H1 (cell line): ENCODE data around the gene GIPC1. TPM values are rescaled to one million over a fixed set of nuclear protein-coding genes. Genes with fewer than 3 reads are reported as not detected.

Source experiments
- CTCF ChIA-PET: fragments of 300-600 bp; sonication (Branson Sonifier 250); formaldehyde crosslinking; loops from one replicate; lab custom pipeline; 2021; ENCODE audit not compliant: partially characterized antibody; lab: Charles Lee
- POLR2A ChIA-PET: fragments of 300-600 bp; sonication (Branson Sonifier 250); formaldehyde crosslinking; loops from one replicate; lab custom pipeline; 2021; ENCODE audit warnings: inconsistent platforms; ENCODE audit not compliant: partially characterized antibody; lab: Charles Lee
- DNase-seq, 2 experiments: peaks; one replicate each; pipeline versions ENCODE4 v3.0.0 to v3.0.0-alpha.2; 2010 to 2022; ENCODE audit warnings: low spot score in 2 of 2, low read depth in 1 of 2, mixed read lengths in 1 of 2
- FAIRE-seq: peaks from 2 replicates; lab custom pipeline; 2011; peaks lifted over from hg19 to GRCh38; lab: Jason Lieb, UNC
- H2AFZ ChIP-seq: 2 replicates; pipeline ENCODE4 v1.8.1; 2012; ENCODE audit warnings: low read length, inconsistent platforms
- H2AK5ac ChIP-seq: 2 replicates; pipeline ENCODE4 v1.6.1; 2013; ENCODE audit warnings: low read depth, low read length
- H2BK120ac ChIP-seq: replicated peaks from 2 replicates; pipeline ENCODE3; 2013; ENCODE audit warnings: low read depth, low read length, inconsistent platforms
- H2BK12ac ChIP-seq: 2 replicates; pipeline ENCODE4 v1.6.1; 2013; ENCODE audit warnings: low read depth, low read length
- H2BK15ac ChIP-seq: 2 replicates; pipeline ENCODE4 v1.6.1; 2013; ENCODE audit warnings: low read length
- H2BK20ac ChIP-seq: 2 replicates; pipeline ENCODE4 v1.6.1; 2013; ENCODE audit warnings: low read length
- H2BK5ac ChIP-seq: 2 replicates; pipeline ENCODE4 v1.6.1; 2013; ENCODE audit warnings: low read depth, low read length
- H3K14ac ChIP-seq: 2 replicates; pipeline ENCODE4 v1.6.1; 2013; ENCODE audit warnings: inconsistent platforms; ENCODE audit not compliant: insufficient read length
- H3K18ac ChIP-seq: 2 replicates; pipeline ENCODE4 v1.6.1; 2013; ENCODE audit warnings: low read length; ENCODE audit errors: extremely low read depth
- H3K23ac ChIP-seq: 2 replicates; pipeline ENCODE4 v1.6.1; 2013; ENCODE audit warnings: inconsistent platforms; ENCODE audit not compliant: insufficient read length
- H3K23me2 ChIP-seq: 2 replicates; pipeline ENCODE4 v1.6.1; 2013; ENCODE audit warnings: low read depth, low read length
- H3K27ac ChIP-seq: 2 replicates; pipeline ENCODE4 v1.6.1; 2011; ENCODE audit warnings: low read depth, low read length, inconsistent platforms
- H3K27me3 ChIP-seq, 4 experiments: replicated peaks in 1 of 4; 1 replicate in 1 of 4; 2 replicates in 3 of 4; pipeline versions ENCODE4 v1.6.1 to v1.8.1; 2011 to 2013; ENCODE audit warnings: low read length in 3 of 4, mild to moderate bottlenecking in 3 of 4, inconsistent platforms in 2 of 4, mixed read lengths in 2 of 4, moderate library complexity in 1 of 4; ENCODE audit not compliant: control insufficient read depth in 3 of 4, insufficient read depth in 3 of 4; ENCODE audit errors: extremely low read depth in 1 of 4
- H3K36me3 ChIP-seq, 4 experiments: 2 replicates each; pipeline versions ENCODE4 v1.6.1 to v1.8.1; 2011 to 2013; ENCODE audit warnings: mild to moderate bottlenecking in 4 of 4, low read length in 3 of 4, moderate library complexity in 2 of 4, control low read depth in 1 of 4, inconsistent platforms in 1 of 4; ENCODE audit not compliant: insufficient read depth in 4 of 4, control insufficient read depth in 2 of 4
- H3K4ac ChIP-seq: replicated peaks from 2 replicates; pipeline ENCODE3; 2013; ENCODE audit warnings: low read length, low read depth, mixed read lengths, inconsistent platforms; ENCODE audit not compliant: insufficient read length
- H3K4me1 ChIP-seq, 4 experiments: replicated peaks in 1 of 4; 1 replicate in 1 of 4; 2 replicates in 3 of 4; pipeline versions ENCODE4 v1.6.1 to v1.8.1; 2011 to 2013; ENCODE audit warnings: low read length in 3 of 4, inconsistent platforms in 2 of 4, mixed read lengths in 1 of 4; ENCODE audit not compliant: insufficient read depth in 4 of 4, control insufficient read depth in 3 of 4
- H3K4me2 ChIP-seq, 2 experiments: 2 replicates each; pipeline versions ENCODE4 v1.6.1 to v1.8.1; 2011 to 2013; ENCODE audit warnings: low read depth in 2 of 2, low read length in 2 of 2, control low read depth in 1 of 2, inconsistent platforms in 1 of 2, mild to moderate bottlenecking in 1 of 2; ENCODE audit not compliant: insufficient read depth in 1 of 2
- H3K4me3 ChIP-seq, 4 experiments: fragments of 200-600, 300-600 bp in 1 of 4; sonication (generic), shearing (Covaris generic), sonication (Bioruptor Twin) in 1 of 4; 2 replicates each; pipeline versions ENCODE4 v1.5.1 to v1.8.1; 2011 to 2016; ENCODE audit warnings: low read length in 4 of 4, low read depth in 3 of 4, control low read depth in 2 of 4, inconsistent platforms in 2 of 4, mild to moderate bottlenecking in 2 of 4, mixed read lengths in 1 of 4, moderate library complexity in 1 of 4; ENCODE audit not compliant: insufficient read depth in 2 of 4; ENCODE audit errors: extremely low read depth in 1 of 4
- H3K56ac ChIP-seq: replicated peaks from 2 replicates; pipeline ENCODE3; 2013; ENCODE audit warnings: low read depth, mild to moderate bottlenecking, mixed read lengths, low read length, inconsistent platforms; ENCODE audit not compliant: insufficient read length
- H3K79me1 ChIP-seq: 2 replicates; pipeline ENCODE4 v1.6.1; 2013; ENCODE audit warnings: low read depth, low read length, control low read depth
- H3K79me2 ChIP-seq, 2 experiments: 2 replicates each; pipeline versions ENCODE4 v1.6.1 to v1.8.1; 2012 to 2013; ENCODE audit warnings: low read length in 2 of 2, mild to moderate bottlenecking in 2 of 2, inconsistent platforms in 1 of 2; ENCODE audit not compliant: insufficient read depth in 2 of 2, control insufficient read depth in 1 of 2
- H3K9ac ChIP-seq, 4 experiments: replicated peaks in 1 of 4; 1 replicate in 1 of 4; 2 replicates in 3 of 4; pipeline versions ENCODE4 v1.6.1 to v1.8.1; 2011 to 2013; ENCODE audit warnings: low read depth in 3 of 4, low read length in 3 of 4, control low read depth in 2 of 4, mild to moderate bottlenecking in 2 of 4, moderate library complexity in 2 of 4, inconsistent platforms in 1 of 4; ENCODE audit errors: extremely low read depth in 1 of 4
- H3K9me3 ChIP-seq, 2 experiments: 2 replicates each; pipeline versions ENCODE4 v1.6.1 to v1.8.1; 2012 to 2013; ENCODE audit warnings: mild to moderate bottlenecking in 2 of 2, moderate library complexity in 2 of 2, control low read depth in 1 of 2, inconsistent platforms in 1 of 2, low read depth in 1 of 2, low read length in 1 of 2, mixed read lengths in 1 of 2; ENCODE audit not compliant: insufficient read depth in 2 of 2
- H4K20me1 ChIP-seq, 2 experiments: replicated peaks in 1 of 2; 2 replicates each; pipeline versions ENCODE3 to v1.8.1; 2011 to 2013; ENCODE audit warnings: inconsistent platforms in 2 of 2, low read length in 2 of 2, mild to moderate bottlenecking in 1 of 2; ENCODE audit not compliant: insufficient read depth in 2 of 2, control insufficient read depth in 1 of 2
- H4K5ac ChIP-seq: 2 replicates; pipeline ENCODE4 v1.6.1; 2013; ENCODE audit warnings: low read length, low read depth, mixed read lengths, inconsistent platforms; ENCODE audit not compliant: insufficient read length
- H4K8ac ChIP-seq: 2 replicates; pipeline ENCODE4 v1.8.0; 2013; ENCODE audit warnings: mild to moderate bottlenecking, moderate library complexity, low read length, inconsistent platforms; ENCODE audit not compliant: insufficient read depth; ENCODE audit errors: extremely low read depth
- H4K91ac ChIP-seq: replicated peaks from 2 replicates; pipeline ENCODE3; 2013; ENCODE audit warnings: low read length, mixed read lengths, inconsistent platforms; ENCODE audit not compliant: insufficient read length
- ASH2L ChIP-seq: fragments of 200-600, 300-600 bp; sonication (generic); IDR thresholded peaks from one replicate; pipeline ENCODE4 v1.7.1; 2017; ENCODE audit warnings: low read length
- BRCA1 ChIP-seq: IDR thresholded peaks from 2 replicates; pipeline ENCODE4 v1.6.1; 2012; ENCODE audit warnings: low read depth, low read length, improper control_type of control experiment
- CEBPB ChIP-seq: IDR thresholded peaks from 2 replicates; pipeline ENCODE4 v1.6.1; 2012; ENCODE audit warnings: low read depth, low read length
- CREB1 ChIP-seq: IDR thresholded peaks from 2 replicates; pipeline ENCODE4 v1.6.1; 2012; ENCODE audit warnings: inconsistent platforms
- JUND ChIP-seq: IDR thresholded peaks from 2 replicates; pipeline ENCODE4 v1.6.1; 2011; ENCODE audit warnings: mild to moderate bottlenecking, improper control_type of control experiment, low read length
- NANOG ChIP-seq: IDR thresholded peaks from 2 replicates; pipeline ENCODE4 v1.6.1; 2011; ENCODE audit warnings: low read length, low read depth, mild to moderate bottlenecking, inconsistent platforms; ENCODE audit not compliant: insufficient read depth, poor library complexity, severe bottlenecking
- WGBS, 2 experiments: shearing (Covaris generic) in 1 of 2; methylation state at CpG; one replicate each; pipeline versions ENCODE4 v1.1.6 to v1.1.7; 2013 to 2015; ENCODE audit warnings: low lambda C conversion rate in 2 of 2, mixed read lengths in 2 of 2, inconsistent platforms in 1 of 2, low coverage in 1 of 2, missing lambda C conversion rate in 1 of 2; ENCODE audit not compliant: insufficient replicate concordance in 2 of 2, insufficient coverage in 1 of 2, insufficient read length in 1 of 2; ENCODE audit errors: extremely low coverage in 1 of 2, missing lambda C conversion rate in 1 of 2; 5-methylcytosine and 5-hydroxymethylcytosine counted together
- polyA plus RNA-seq, 7 experiments: library from polyadenylated mRNA; depleted of rRNA in 3 of 7; stranded (reverse) in 5 of 7; unstranded in 2 of 7; fragments of >200 nt in 5 of 7; fragments of 200-250 nt in 2 of 7; gene quantifications; 1 replicate in 5 of 7; 2 replicates in 1 of 7; 4 replicates in 1 of 7; pipeline versions ENCODE4 v1.2.1 to v1.2.3, GENCODE V29; 2011 to 2013; ENCODE audit warnings: missing spikeins in 2 of 7, mixed read lengths in 2 of 7
- total RNA-seq: library from RNA; stranded (reverse); fragmentation: NEBNext Ultra II Directional; extraction: Animal tissue kit (Norgen Biotek cat#: 25700); gene quantifications from 2 replicates; pipeline ENCODE4 v1.2.1, GENCODE V29; 2021

Gene GIPC1
- total and polyA plus RNA-seq, 2 of the 8 experiments (the other 6 are each of a cell fraction or from before 2014, with no cell fraction given) = 65.6 to 72.0 TPM

GRCh38 chr19:14530005-14530348, 34.0 kb upstream of the GIPC1 start:
- TF ChIP-seq NANOG (no peak), BRCA1 (no peak), JUND (no peak), ASH2L (no peak), CEBPB (peak; percentile 57; the same call in 1 of the 2 replicates), CREB1 (no peak)
- FAIRE-seq (no peak), DNase-seq (no peak)
- WGBS, 2 experiments = 3% methylated on average over 18 of the region's 18 CpGs; no CpG with 5 or more reads in 1 of the 2 experiments
- peak overlapping the region; percentile 54 for H3K56ac ChIP-seq
- peak overlapping the region; percentile 19; the same call in 1 of the 2 replicates for H2BK15ac ChIP-seq
- peaks cover 7 to 45% of the 10 kb centered on the region in 2 experiments for H3K79me2 ChIP-seq
- no peaks in the 10 kb centered on the region for H3K27me3 ChIP-seq
- POLR2A ChIA-PET = interaction anchor here (2.3 kb wide), 1 partner anchor 11 kb away, joined by 16 read pairs; the partner anchor contains the start of gene DNAJB1
- no peak overlapping the region for H2BK120ac ChIP-seq
- H3K9ac ChIP-seq = peak overlapping the region in 3 of 4 experiments; percentile 91 to 94 (median 92); a peak in 6 of 7 replicates
- H3K4me2 ChIP-seq = peak overlapping the region; percentile 73 to 90
- no peak overlapping the region for H2AK5ac ChIP-seq
- no peak overlapping the region; the same call in 1 of the 2 replicates for H3K27ac ChIP-seq
- H3K79me1 ChIP-seq = peaks cover 10% of the 10 kb centered on the region
- peak overlapping the region; percentile 20 for H4K5ac ChIP-seq
- H4K91ac ChIP-seq = peak overlapping the region; percentile 39
- H3K18ac ChIP-seq = peak overlapping the region; percentile 27; the same call in 1 of the 2 replicates
- H3K4me1 ChIP-seq = peaks cover 0 to 2% (median 1%) of the 10 kb centered on the region in 4 experiments; a peak in 3 of 7 replicates
- H3K4ac ChIP-seq = no peak overlapping the region
- peaks cover 4% of the 10 kb centered on the region for H3K23me2 ChIP-seq
- H3K4me3 ChIP-seq = peak overlapping the region; percentile 75 to 100 (median 92)
- CTCF ChIA-PET = interaction anchor here (1.6 kb wide), 1 partner anchor 27 kb away, joined by 3 read pairs; no protein-coding TSS in a partner anchor
- peaks cover 0 to 6% of the 10 kb centered on the region in 2 experiments for H4K20me1 ChIP-seq
- H3K9me3 ChIP-seq = no peaks in the 10 kb centered on the region
- no peak overlapping the region for H2BK20ac ChIP-seq
- H3K23ac ChIP-seq = no peak overlapping the region
- H3K36me3 ChIP-seq = no peaks in the 10 kb centered on the region
- peak overlapping the region; percentile 80; the same call in 1 of the 2 replicates for H2BK5ac ChIP-seq
- no peak overlapping the region for H2BK12ac ChIP-seq
- H2AFZ ChIP-seq = peak overlapping the region; percentile 65; the same call in 1 of the 2 replicates
- no peak overlapping the region for H3K14ac ChIP-seq
- H4K8ac ChIP-seq = no peak overlapping the region
